Activated CD4-positive, alpha-beta T cell treated with anti-CD3 and anti-CD28 coated beads, Interleukin-2, Interleukin-4, amounts not matched to agents 100 ng/mL and 50 ng/mL, durations not matched to agents 16 hours and 8 hours (primary cell): ENCODE data around the gene RHBDD2.
"Not testable (repeated sequence)": the region's sequence is repeated elsewhere in the genome, so short reads cannot be mapped to it uniquely, and the experiment has no call there.

ENCODE experiments used
- DNase-seq: peaks from one replicate; pipeline ENCODE4 v3.0.0-alpha.2; 2020; ENCODE audit warnings: low spot score

The RHBDD2 gene

GRCh38 chr7:75878769-75879611 is at the start of gene RHBDD2:
Gene RHBDD2, plus strand, starts transcription at chr7:75879034. Its CDS starts 49 bp downstream, at chr7:75879083.
- peak; percentile 97 for DNase-seq

- DNase-seq: not testable (repeated sequence)
These were observed 49.2 kb upstream of the RHBDD2 start for GRCh38 chr7:75829656-75830055.

GRCh38 chr7:75830978-75831377 is 47.9 kb upstream of the RHBDD2 start:
- DNase-seq: no peak

DNA sequence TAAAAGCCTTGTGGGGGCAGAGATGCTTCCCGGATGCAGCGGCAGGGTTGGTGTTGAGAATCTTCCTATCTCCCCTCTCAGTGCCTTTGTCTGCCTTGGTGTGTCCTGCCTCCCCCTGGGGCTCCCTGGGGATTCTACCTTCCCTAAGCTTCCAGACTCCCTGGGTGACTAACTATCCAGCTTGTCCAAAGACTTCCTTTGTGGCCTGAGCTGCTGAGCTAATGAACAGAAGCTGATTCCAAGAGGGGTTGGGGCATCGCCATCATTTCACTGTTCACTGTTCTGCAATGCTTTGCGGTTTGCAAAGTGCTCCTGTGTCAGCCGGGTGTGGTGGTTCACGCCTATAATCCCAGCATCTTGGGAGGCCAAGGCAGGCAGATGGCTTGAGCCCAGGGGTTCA is 45.2 kb upstream of the RHBDD2 start:
- not testable (repeated sequence) for DNase-seq

DNA sequence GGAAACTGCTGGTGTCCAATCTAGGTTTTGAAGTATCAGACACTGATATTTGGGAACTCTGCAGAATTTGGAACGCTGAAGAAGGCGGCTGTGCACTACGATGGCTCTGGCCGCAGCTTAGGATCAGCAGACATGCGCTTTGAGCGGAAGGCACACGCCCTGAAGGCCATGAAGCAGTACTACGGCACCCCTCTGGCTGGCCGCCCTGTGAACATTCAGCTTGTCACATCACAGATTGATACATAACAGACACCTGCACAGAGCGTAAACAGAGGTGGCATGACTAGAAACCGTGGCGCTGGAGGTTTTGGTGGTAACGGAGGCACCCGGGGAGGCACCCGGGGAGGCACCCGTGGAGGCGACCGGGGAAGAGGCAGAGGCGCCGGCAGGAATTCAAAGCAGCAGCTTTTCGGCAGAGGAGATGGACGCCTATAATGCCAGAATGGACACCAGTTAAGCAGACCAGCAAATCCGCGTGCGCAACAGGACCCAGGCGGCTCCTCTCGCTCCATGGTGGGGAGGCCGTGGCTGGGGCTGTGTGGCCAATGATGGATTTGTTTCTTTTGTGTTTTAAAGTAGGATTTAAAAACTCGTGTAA is 43.0 kb upstream of the RHBDD2 start:
- no peak for DNase-seq

GRCh38 chr7:75836798-75837197 is 42.0 kb upstream of the RHBDD2 start:
- no peak for DNase-seq

DNA sequence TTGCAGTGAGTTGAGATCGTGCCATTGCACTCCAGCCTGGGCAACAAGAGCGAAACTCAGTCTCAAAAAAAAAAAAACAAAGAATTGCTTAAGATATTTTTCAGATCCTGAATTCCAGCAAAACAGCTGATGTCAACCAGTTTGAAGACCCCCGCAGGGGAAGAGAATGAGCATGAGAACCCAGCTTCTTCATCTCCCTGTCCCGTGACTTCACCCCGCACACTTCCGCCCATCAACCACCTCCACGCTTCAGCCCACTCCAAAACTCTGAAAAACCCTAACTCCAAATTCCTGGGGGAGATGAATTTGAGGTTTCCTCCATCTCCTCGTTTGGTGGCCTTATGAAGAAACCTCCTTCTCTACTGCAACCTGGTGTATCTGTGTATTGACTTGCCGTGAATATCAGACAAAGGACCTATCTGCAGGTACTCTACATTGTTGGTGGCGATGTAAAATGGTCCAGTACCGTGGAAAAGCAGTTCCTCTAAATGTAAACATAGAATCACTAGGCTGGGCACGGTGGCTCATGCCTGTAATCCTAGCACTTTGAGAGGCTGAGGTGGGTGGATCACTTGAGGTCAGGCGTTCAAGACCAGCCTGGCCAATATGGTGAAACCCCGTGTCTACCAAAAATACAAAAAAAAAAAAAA is 40.4 kb upstream of the RHBDD2 start:
- DNase-seq: not testable (repeated sequence)

- no peak for DNase-seq
These were observed 38.8 kb upstream of the RHBDD2 start for GRCh38 chr7:75840029-75840428.

DNA sequence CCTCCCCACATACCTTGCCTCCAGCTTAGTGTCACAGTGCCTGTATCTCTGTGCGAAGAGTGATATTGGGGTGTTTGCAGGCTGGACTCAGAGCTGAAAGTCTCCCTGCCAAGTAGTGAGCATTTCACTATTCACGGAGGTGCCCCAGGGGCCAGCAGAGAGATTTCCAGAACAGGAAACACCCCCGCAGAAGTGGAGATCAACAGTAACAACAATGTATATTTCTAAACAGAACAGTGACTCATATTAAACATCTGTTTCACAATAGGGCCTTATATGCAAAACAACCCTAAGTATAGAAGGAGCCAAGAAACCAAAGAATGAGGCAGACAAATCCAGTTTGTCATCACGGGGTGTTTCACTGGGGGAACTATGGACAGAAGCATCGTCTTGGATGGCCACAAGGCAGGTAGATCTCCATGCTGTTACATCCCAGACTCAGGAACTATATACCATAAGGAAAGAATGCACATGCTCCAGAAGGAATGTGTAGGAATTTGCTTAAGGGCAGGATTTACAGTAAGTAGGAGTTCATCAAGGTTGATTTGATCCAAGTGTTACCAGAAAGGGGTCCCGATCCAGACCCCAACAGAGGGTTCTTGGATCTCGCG is 35.9 kb upstream of the RHBDD2 start:
- peak; percentile 70 for DNase-seq

GRCh38 chr7:75843613-75844116 is 35.2 kb upstream of the RHBDD2 start:
- DNase-seq: no peak

- DNase-seq: no peak
These were observed 34.7 kb upstream of the RHBDD2 start for GRCh38 chr7:75844158-75844557.

DNA sequence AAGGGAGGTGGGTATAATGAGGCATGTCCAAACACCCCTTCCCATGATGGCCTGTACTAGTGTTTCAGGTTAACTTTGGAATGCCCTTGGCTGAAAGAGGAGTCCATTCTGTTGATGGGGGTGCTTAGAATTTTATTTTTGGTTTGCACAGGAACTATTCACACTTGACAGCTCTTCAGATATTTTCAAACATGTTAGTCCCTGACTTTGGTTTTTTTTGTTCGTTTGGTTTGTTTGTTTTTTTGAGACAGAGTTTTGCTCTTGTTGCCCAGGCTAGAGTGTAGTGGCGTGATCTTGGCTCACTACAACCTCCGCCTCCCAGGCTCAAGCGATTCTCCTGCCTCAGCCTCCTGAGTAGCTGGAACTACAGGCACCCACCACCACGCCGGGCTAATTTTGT is 33.7 kb upstream of the RHBDD2 start:
- DNase-seq: not testable (repeated sequence)

- no peak for DNase-seq
These were observed 31.1 kb upstream of the RHBDD2 start for GRCh38 chr7:75847707-75848106.

DNA sequence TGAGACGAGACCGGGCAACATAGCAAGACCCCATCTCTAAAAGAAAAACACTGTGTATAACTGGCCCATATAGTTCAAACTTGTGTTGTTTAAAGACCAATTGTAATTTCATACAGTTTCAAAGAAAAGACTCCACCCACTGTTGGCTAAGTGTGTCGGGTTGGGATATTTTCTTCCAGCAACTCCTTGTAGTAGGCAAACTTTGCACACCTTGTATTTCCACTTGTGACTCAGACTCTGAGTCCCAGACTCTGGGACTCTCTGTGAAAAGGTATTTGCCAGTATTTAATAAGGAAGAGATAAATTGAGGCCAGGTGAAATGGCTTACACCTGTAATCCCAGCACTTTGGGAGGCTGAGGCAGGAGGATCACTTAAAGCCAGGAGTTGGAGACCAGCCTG is 29.3 kb upstream of the RHBDD2 start:
- DNase-seq: no peak

- DNase-seq: no peak
These were observed 28.6 kb upstream of the RHBDD2 start for GRCh38 chr7:75850235-75850634.

- no peak for DNase-seq
These were observed 24.6 kb upstream of the RHBDD2 start for GRCh38 chr7:75854233-75854632.

- DNase-seq: not testable (repeated sequence)
These were observed 24.0 kb upstream of the RHBDD2 start for GRCh38 chr7:75854813-75855345.

DNA sequence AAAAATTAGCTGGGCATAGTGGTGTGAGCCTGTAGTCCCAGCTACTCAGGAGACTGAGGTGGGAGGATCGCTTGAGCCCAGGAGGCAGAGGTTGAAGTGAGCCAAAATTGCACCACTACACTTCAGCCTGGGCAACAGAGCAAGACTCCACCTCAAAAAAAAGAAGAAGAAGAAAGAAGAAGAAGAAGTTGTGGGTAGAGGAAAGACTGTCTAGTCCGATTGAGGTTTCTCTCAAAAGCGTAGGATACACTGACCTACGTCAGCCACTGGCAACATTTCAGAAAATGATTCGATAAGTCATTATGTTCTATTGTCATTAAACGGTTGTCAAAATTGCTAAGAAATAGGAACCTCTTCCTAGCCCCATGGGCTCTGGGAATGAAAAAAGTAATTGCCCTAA is 22.3 kb upstream of the RHBDD2 start:
- DNase-seq: no peak

DNA sequence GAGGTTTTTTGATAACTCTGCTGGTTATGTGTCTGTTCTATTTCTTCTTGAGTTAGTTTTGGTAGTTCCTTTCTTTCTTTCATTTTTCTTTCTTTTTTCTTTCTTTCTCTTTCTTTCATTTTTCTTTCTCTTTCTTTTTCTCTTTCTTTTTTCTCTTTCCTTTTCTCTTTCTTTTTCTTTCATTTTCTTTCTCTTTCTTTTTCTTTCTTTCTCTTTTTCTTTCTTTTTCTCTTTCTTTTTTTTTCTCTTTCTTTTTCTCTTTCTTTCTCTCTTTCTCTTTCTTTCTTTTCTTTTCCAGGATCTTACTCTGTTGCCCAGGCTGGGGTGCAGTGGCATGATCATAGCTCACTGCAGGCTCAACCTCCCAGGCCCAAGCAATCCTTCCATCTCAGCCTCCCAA is 20.4 kb upstream of the RHBDD2 start:
- no peak for DNase-seq

GRCh38 chr7:75861636-75862035 is 17.2 kb upstream of the RHBDD2 start:
- DNase-seq: no peak

DNA sequence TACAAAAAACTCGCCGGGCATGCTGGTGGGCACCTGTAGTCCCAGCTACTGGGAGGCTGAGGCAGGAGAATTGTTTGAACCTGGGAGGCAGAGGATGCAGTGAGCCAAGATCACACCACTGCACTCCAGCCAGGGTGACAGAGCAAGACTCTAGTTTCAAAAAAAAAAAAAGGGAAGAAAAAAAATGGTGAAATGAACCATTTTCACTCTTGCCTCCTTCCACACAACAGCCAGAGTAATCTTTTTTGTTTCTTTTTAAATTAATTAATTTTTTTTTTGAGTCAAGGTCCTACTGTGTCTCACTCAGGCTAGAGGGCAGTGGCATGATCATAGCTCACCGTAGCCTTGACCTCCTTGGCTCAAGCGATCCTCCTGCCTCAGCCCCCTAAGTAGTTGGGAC is 14.6 kb upstream of the RHBDD2 start:
- not testable (repeated sequence) for DNase-seq

- no peak for DNase-seq
These were observed 12.7 kb upstream of the RHBDD2 start for GRCh38 chr7:75866114-75866488.
